ENCODE results near the gene DCP2. TPM values are rescaled to one million over a fixed set of nuclear protein-coding genes. Genes with fewer than 3 reads are reported as not detected.

DCP2 gene
- total RNA-seq, 1 experiment from 2014 or later = 176 TPM

GRCh38 chr5:112995764-112996618 lies 19.4 kb downstream of the DCP2 start:
- Mint-ChIP-seq H3K4me3 (no peak overlapping the region), H3K9me3 (no peaks in the 10 kb centered on the region), H3K4me1 (peaks cover 6 to 9% of the 10 kb centered on the region in 2 experiments), H3K27me3 (ENCODE audit: low read depth) (no peaks in the 10 kb centered on the region), H3K27ac (no peak overlapping the region), H3K36me3 (ENCODE audit: insufficient read depth in 1 of 3, low read depth in 3 of 3) (peaks cover 17 to 48% (median 40%) of the 10 kb centered on the region in 3 experiments; a peak in 6 of 7 replicates)
- Histone ChIP-seq H3T11ph (ENCODE audit: low read length) (no peak overlapping the region), H2BK5ac (ENCODE audit: insufficient read length, low read length) (no peak overlapping the region), H2BK12ac (ENCODE audit: insufficient read length, low read depth, low read length) (no peak overlapping the region), H3K14ac (ENCODE audit: insufficient read depth, low read length) (no peak overlapping the region), H4K20me1 (ENCODE audit: control insufficient read depth, insufficient read depth, insufficient read length) (no peaks in the 10 kb centered on the region), H4K8ac (replicated peaks; ENCODE audit: insufficient read length, low read depth, low read length) (no peak overlapping the region), H3K79me2 (ENCODE audit: insufficient read depth, low read length) (peaks cover 2% of the 10 kb centered on the region; the same call in 1 of the 2 replicates), H3K27me3 (ENCODE audit: insufficient read depth, low read length) (no peaks in the 10 kb centered on the region), H2BK120ac (ENCODE audit: low read depth, low read length, poor library complexity, severe bottlenecking) (no peak overlapping the region), H4K91ac (ENCODE audit: insufficient read length, low read depth, low read length) (no peak overlapping the region), H3K79me1 (ENCODE audit: insufficient read depth, low read depth, low read length, poor library complexity, severe bottlenecking) (no peaks in the 10 kb centered on the region), H3K18ac (ENCODE audit: insufficient read length, low read depth, low read length) (no peak overlapping the region), H3K9ac (ENCODE audit: extremely low read depth, insufficient read length, low read length) (no peak overlapping the region), H3K9me3 (ENCODE audit: control insufficient read depth, low read depth, low read length) (no peaks in the 10 kb centered on the region), H3K56ac (ENCODE audit: insufficient read length, low read depth, low read length) (no peak overlapping the region), H2AFZ (ENCODE audit: low read length) (no peak overlapping the region), H3K4ac (ENCODE audit: low read depth, low read length) (no peak overlapping the region), H3K23ac (ENCODE audit: insufficient read length, low read depth, low read length) (no peak overlapping the region), H2BK15ac (ENCODE audit: low read depth, low read length) (no peak overlapping the region), H3K27ac (ENCODE audit: insufficient read length, low read depth, low read length) (no peak overlapping the region), H3K4me1 (ENCODE audit: insufficient read depth, low read length) (no peaks in the 10 kb centered on the region), H3K23me2 (ENCODE audit: insufficient read length, low read depth, low read length, poor library complexity, severe bottlenecking) (no peaks in the 10 kb centered on the region), H4K5ac (ENCODE audit: insufficient read length, low read depth, low read length) (no peak overlapping the region), H2AK5ac (ENCODE audit: insufficient read length, low read length) (no peak overlapping the region), H2BK20ac (ENCODE audit: low read depth, low read length, poor library complexity, severe bottlenecking) (no peak overlapping the region), H3K4me2 (ENCODE audit: insufficient read depth, insufficient read length, low read length) (no peak overlapping the region)
- WGBS (ENCODE audit: extremely low coverage, insufficient read length, low lambda C conversion rate) = 100% methylated on average over 1 of the region's 7 CpGs
- peak; percentile 43 for DNase-seq
- peak; percentile 93 for TF ChIP-seq CTCF (conservative IDR thresholded peaks at IDR 0.05)

Measured in H9 (cell line).